ENCODE results near the gene ENPP3.

- no peak for TF ChIP-seq POLR2A (IDR thresholded peaks at IDR 0.05; ENCODE audit: low read depth, low read length)
- no peak for TF ChIP-seq POLR2AphosphoS5 (IDR thresholded peaks at IDR 0.05; ENCODE audit: low read depth, low read length)
- TF ChIP-seq TAF1 (IDR thresholded peaks at IDR 0.05; ENCODE audit: borderline replicate concordance, low read depth, low read length), result no peak
Measured at GRCh38 chr6:131754088-131754487, 117.0 kb downstream of the ENPP3 start.
